Loucy (cell line): Measurements from ENCODE around the gene KCNT2.

ENCODE experiments used
- CTCF ChIP-seq: fragments of 200-600 bp; sonication (generic); conservative IDR thresholded peaks from 2 replicates; pipeline ENCODE4 v1.5.1; 2014; ENCODE audit warnings: mild to moderate bottlenecking, antibody characterized with exemption, low read length
- EZH2phosphoT487 ChIP-seq: fragments of 200-600 bp; IDR thresholded peaks from 2 replicates; pipeline ENCODE4 v1.6.1; 2018; ENCODE audit warnings: antibody characterized with exemption, mild to moderate bottlenecking, moderate library complexity, borderline replicate concordance

- no peak for TF ChIP-seq CTCF
- TF ChIP-seq EZH2phosphoT487: no peak
Observed at GRCh38 chr1:196209983-196210382, 398.3 kb downstream of the KCNT2 start.
